GM18508 (cell line): ENCODE results near the gene MTUS2.

Experiments used
- ATAC-seq: cut with Tn5 transposase; IDR thresholded peaks from one replicate; pipeline ENCODE4 v1.9.1; 2021; ENCODE audit warnings: moderate number of reproducible peaks; ENCODE audit not compliant: insufficient read depth, unreplicated experiment

The MTUS2 gene

DNA sequence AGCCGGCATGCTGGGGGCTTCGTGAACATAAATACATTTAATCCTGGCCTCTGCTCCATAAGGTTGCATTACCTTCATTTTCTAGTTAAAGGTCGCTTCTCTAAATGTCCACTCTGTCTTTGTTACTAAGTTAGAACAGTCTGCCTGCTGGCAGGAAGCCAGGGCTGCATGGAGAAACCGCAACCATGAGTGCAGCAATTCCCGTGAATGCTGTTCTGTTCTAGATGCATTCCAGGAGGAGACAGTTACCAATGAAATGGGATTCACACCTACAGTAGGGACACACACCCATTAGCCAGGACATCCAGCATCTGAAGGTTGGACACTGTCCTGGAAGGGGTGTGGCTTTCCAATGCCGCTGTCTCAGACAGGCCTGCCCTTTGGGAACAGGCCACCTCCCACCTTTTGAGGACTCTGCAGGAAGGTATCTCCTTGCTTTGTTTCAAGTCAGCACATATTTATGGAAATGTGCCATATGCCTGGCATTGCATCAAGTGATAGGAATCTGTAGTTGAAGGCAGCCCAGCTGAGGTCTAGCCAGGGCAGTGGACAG, 645.7 kb downstream of the MTUS2 start:
- ATAC-seq: no peak

DNA sequence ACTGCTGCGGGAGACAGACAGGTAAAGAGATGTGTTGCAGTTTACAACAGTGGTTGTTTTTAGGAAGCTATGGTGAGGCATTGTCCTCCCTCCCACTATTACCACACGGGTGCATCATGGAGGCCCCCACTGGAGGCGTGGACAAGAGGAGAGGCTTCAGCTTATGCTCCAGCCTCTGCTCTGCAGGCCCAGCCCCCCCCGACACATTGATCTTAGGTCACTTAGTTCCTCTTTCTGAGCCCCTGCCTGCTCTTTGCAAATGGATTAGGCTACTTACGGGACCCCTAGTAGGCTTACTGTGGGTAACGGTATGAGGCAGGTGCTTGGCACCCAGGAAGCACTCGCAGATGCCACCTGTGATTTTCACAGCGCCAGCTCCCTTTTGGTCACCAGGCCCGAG, 651.4 kb downstream of the MTUS2 start:
- ATAC-seq: no peak

DNA sequence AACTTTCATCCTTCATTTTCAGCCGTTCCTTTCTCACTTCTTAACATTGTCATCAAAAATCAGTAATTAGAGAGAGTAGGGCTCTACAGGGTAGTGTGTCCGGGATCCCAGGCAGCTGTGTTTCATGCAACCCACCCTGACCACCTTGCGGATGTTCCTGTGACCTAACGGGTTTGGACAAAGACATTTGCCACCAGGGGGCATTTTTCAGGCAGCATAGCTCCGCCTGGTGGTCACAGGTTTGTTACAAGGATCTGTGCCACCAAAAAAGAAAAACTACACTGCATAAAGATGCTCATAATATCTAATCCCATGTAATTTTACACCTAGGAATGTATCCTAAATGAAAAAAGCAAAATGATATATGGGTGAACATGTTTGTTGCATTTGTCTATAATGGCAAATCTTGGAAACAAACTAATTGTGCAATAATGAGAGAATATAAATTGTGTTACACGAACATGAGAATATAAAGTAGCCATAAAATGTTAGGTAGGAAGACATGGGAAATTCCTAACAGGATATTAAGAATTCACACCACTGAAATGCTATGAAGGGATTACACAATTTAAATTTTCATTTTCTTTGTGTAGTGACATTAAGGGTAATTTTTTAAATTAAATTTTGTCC, 652.3 kb downstream of the MTUS2 start:
- no peak for ATAC-seq

DNA sequence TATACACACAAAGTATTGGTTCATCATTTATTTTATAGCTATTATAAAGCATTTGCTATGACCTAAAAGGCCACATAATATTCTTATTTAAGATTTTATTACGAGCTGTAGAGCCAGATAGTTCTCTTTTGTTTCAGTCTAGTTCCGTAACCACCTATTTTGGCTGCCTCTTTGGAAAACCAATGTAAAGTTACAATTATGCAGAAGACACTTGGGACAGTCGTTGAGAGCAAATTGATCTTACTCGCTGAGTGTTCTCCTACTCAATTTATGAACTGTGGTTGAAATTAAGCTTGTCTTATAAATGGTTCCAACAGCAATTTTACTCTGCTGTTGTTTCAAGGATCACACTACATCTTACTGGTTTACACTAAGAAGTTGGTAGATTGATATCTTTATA, 653.0 kb downstream of the MTUS2 start:
- ATAC-seq: no peak

DNA sequence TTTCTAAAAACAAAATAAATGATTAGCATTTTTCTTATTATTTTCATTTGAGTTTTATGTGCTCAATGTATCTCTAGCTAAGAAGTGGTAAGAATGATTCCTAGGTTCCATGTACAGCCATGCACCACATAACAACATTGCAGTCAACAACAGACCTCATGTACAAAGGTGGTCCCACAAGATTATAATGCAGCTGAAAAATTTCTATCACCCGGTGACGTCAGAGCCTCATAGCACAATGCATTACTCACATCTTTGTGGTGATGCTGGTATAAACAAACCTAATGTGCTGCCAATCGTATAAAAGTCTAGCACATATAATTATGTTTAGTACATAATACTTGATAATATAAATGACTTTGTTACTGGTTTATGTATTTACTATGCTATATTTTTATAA, 654.9 kb downstream of the MTUS2 start:
- ATAC-seq: no peak

DNA sequence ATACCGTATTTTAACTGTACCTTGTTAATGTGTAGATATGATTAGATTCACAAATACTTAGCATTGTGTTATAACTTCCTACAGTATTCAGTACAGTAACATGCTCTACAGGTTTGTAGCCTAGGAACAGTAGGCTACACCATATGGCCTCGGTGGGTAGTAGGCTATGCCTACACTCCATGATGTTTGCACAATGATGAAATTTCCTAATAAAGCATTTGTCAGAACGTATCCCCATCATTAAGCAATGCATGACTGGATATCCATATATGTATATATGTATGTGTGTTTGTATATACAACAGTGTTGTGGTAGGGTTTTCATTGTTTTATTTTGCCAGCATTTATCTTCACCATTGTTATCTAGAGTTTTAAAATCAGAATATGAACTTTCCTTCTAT, 655.9 kb downstream of the MTUS2 start:
- ATAC-seq: no peak

DNA sequence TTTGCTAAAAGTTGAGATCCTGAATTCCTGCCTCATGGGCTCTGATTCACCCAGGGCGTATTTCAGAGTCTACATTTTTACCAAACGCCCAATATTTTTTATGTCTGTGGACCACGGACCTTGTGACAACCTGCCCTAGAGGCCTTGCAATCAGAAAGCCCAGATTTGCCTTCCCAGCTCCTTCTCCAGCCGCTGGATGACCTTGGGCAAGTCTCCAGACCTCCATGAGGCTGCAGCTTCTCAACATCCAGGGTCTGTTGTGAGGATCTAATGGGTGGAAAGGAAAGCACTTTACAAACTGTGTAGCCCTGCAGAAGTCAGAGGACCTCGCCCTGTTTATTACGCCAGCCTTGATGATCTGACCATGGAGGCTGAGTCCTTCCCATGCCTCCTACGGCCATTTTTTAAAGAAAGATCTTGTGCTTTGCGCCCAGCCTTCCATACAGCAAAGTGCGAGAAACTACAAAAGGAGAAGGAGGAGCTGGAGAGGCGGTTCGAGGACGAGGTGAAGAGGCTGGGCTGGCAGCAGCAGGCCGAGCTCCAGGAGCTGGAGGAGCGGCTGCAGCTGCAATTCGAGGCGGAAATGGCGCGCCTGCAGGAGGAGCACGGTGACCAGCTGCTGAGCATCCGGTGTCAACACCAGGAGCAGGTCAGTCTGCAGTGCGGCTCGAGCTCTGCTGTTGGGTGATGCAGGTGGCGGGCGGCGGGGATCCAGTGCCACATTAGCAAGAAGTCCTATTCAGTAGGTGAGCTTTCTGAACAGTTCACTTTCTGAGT, 659.8 kb downstream of the MTUS2 start:
- ATAC-seq: no peak

DNA sequence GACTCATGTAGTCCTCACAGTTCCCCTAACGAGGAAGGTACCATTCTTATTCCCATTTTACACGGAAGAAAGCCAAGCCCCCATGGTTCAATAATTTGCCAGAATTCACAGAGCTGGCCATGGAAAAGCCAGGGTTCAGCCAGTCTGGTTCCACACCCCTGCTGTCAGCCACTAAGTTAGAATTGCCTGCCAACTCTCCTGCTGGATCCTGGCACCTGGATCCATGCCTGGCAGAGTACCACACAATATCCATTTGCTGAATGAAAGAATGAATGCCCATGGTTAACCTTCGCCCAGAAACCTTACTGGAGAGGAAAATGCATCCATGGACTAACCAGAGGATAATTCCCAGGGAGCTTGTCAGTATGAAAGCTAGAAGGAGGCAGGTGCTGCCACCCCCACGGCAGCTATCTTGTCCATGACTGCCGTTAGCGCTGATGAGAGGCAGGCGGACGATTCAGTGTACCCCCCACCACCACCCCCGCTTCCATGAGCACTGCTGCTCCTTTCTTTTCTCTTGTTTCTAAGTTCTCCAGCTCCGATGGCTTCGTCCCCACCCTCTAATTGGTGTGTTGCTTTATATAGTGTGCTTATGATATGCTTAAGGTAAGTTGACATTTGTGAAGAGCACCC, 660.9 kb downstream of the MTUS2 start:
- no peak for ATAC-seq

DNA sequence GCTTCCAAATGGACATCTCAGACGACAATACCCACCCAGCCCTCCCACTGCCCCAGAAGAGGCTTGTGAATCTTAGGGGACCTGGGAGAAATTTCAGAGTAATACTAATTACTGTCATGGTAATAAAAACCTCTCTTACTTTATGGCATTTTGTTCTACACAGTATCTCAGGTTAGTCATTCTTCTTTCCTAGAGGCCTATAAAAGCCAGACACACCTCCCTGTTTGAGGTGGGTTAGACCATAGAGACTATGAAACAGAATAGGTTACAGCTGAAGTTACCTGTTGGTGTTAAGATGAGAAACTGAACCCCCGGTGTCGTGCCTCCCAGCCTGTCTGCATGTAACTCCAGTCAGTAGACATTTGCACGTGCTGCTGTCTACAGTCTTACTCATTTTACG, 661.5 kb downstream of the MTUS2 start:
- no peak for ATAC-seq

DNA sequence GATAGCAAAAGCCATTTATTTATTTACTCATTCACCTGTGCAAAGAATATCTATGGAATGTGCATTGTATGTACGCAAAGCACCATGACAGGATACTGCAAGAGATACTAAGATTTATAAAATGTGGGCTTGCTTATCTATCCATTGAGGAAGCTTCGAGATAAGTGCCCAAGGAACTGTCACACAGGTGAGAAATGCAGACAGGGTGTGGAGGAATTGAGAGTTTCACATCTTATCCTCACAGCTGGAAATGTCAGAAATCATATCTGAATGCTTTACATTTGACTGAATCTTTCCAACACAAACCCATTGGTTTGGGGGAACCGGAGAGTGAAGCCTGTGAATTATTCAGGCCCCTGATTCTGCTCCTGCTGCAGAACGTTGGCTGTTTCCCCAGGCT, 662.4 kb downstream of the MTUS2 start:
- ATAC-seq: no peak

DNA sequence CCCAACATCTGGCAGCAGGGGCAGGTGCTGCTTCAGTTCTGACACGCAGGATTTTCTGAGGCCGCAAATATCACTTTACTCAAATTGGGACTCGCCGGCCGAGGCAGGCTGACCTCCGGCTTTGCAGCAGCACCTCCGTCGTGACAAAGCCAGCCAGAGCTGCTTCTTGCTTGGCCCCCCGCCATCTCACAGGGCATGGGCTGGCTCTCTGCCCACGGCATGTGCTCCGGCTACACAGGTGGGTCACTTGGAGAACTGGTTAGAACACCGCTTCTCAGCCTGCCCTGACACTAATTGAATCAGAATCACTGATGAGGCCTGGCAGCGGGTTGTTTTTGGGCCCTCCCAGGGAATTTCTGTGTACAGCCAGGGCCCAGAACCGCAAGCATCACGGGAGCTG, 663.1 kb downstream of the MTUS2 start:
- ATAC-seq: no peak

DNA sequence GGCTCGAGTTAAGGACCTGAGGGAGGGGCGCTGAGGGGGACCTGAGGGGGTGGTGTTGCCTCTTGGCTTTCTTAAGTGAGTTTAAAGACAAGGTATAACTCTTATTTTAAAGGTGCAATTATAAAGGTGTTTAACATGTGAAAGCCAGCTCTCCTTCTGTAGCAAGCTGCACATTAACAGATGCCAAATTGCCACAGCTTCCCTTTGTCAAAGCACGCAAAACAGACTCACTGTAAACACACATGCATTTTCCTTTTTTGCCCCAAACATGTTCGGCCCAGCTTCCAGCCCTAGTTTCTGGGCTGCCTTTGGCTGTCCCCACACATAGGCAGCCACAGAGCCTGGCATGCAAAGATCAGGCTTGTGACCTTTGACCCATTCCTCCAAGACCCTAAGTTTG, 663.5 kb downstream of the MTUS2 start:
- ATAC-seq: no peak

DNA sequence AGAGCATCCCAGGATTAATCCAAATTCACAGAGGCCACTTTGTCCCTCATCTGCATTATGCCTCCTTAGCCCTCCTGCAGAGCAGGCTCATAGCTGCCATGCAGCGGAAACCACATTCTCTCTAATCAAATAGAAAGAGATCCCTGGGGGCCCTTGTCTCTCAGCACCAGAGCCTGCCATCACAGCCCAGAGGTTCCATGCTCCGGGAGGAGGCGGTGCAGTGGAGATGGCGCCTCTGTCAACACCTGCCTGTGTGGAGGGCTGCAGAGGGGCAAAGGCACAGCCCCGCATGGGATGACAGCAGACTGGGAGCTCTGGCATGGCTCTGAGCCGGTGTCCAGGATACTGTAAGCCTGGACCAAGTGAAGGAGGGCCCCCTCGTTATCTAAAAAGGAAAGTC, 664.1 kb downstream of the MTUS2 start:
- ATAC-seq: no peak

DNA sequence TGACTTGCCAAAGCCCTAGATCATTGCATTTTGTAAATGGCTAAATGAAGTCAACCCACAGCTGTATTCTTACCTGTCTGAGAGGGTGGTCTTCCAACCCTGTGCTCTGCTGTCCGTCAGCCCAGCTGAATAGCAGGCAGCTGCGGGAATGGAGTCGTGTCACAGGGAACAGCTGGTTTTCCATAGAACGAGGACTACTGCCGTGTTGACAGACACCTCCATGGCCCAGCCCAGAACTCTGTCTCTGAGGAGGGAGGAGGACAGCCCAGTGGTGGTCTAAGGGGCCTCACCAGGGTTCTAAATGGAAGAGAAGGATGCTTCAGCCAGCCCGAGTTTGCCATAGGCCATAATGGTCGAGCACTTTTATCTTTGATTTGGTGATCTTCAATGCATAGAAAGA, 664.7 kb downstream of the MTUS2 start:
- ATAC-seq: no peak

DNA sequence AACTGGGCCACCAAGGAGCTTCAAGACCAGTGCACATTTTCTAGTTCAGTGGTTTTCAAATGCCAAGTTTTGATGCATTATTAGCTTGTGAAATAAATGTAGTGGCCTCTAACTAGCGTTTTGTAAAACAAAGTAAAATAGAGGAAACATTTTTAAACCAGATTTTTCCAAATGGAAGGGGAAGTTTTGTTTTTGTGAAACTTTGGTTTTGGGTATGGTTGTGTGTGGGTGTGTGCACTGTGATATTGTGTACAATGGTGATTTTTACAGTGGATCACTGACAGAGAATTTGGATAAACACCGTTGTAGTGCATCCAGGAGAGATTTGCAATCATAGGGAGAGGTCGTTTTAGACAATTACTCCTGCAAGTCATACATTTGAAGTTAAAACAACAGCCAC, 666.4 kb downstream of the MTUS2 start:
- no peak for ATAC-seq

DNA sequence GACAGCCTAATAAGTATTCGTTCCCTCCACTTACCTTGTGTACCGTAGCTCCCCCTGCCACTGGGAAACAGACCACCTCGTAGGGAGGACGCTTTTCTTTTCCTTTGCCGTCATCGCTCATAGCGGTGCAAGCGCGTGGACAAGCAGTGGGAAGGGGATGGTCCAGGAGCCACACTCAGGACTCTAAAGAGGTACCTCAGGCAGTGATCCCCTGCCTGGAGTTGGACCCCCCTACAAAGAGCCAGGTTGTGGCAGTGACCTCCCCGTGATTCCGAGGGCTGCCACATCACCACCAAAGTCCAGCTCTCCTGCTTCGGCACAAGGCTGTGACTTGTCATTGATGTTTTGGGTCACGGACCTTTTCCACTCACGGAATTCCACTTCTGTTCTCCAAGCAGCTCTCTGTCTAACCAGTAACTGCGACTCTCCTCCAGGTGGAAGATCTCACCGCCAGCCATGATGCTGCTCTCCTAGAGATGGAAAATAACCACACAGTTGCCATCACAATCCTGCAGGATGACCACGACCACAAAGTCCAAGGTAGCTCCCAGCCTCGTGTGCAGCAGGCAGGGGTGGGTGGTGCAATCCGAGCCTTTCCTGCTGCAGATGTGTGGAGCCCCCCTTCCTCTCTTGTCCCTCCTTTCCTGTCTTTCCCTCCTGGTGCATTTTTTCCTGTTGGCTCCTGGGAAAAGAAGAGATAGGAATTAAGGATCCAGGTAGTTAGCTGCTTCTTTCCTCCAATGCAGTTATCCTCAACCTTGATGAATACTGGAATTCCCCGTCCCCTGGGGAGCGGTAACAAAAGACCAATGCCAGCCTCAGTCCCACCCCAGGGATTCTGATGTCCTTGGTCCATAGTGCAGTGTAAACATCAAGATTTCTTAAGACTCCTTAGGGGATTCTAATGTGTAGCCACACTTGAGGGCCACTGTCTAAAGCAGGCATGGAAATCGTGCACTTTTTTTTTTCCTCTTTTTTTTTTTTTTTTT, 667.6 kb downstream of the MTUS2 start:
- ATAC-seq: no peak

DNA sequence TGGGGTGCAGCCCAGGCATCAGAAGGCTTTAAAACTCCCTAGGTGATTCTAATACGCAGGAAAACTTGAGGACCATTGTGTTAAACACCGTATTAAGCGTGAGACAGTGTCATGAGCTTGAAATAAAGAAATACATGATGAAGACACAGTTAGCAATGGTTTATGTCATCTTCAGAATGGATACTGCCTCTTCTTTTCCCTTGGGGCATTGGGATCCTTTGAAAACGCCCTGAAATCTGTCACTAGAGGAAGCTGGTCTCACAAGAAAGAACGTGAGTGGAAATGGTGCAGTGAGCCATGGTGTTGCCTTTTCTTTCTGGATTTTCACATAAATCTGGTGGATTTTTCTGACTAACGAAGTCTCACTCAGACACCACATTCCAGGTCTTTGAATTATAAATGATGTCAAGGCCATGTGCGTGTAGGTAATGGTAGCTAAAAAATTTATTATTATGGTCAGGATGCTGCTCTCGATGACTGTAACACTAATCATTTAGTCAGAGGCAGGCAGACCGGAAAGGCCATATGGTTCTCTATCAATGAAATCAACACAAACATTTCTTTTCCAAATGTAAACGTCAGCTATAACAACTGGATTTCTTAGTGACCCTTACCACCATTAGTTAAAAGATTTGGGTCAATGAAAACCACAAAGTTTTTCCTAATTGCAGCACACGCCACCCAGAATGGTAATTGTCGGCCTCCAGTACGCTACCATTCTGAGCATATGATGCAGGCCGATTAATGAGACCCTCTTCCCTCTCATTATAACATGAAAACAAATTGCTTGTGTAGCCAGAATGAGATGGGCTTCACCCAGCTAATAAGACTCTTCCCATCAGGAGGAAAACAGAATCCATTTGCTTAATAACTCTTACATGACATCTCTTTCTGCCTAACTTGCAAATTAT, 669.8 kb downstream of the MTUS2 start:
- ATAC-seq: no peak

DNA sequence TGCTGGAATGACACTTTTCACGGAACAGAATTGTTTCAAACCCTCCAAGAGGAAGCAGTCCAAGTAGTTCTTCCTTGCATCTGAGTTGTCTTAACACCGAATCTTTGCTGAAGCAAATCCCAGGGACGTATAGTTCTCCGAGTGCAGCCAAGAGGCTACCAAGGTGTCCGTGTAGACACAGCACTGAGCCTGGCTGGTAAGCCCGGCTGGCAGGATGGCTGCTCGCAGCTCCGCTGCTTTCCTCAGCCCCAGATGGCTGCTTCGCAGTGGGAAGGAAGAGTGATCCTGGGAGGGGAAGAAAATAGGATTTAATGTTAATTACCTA, 670.4 kb downstream of the MTUS2 start:
- ATAC-seq: no peak

DNA sequence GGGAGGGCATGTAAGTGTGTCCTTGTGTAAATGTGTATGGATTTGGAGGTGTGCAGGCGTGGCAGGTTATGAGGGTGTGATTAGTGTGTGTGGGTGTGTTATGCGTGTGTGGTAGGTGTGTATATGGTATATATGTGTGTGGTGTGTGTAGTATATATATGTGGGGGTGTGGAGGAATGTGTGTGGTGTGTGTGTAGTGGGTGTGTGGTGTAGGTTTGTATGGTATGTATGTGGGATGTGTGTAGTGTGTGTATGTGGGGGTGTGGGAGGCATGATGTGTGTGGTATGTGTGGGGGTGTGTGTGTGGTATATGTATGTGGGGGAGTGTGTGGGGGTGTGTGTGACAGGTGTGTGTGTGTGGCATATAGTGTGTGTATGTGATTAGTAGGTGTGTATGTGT, 671.1 kb downstream of the MTUS2 start:
- no peak for ATAC-seq
